HepG2 (cell line): ENCODE data around the gene SLX4. TPM values are rescaled to one million over a fixed set of nuclear protein-coding genes. Genes with fewer than 3 reads are reported as not detected.

Experiments
- AFF4 ChIP-seq: sonication (generic); formaldehyde crosslinking; IDR thresholded peaks from 2 replicates; pipeline ENCODE4 v1.4.0; 2020; ENCODE audit warnings: missing genetic modification reagents
- AKAP8 ChIP-seq: sonication (generic); formaldehyde crosslinking; IDR thresholded peaks from 2 replicates; pipeline ENCODE4 v1.5.1; 2020; ENCODE audit warnings: mild to moderate bottlenecking, missing genetic modification reagents
- GLI4 ChIP-seq: sonication (generic); formaldehyde crosslinking; IDR thresholded peaks from 2 replicates; pipeline ENCODE4 v1.5.1; 2020; ENCODE audit warnings: missing genetic modification reagents, mild to moderate bottlenecking, moderate library complexity, borderline replicate concordance
- HMGXB3 ChIP-seq: sonication (generic); formaldehyde crosslinking; IDR thresholded peaks from 2 replicates; pipeline ENCODE4 v1.4.0; 2020; ENCODE audit warnings: missing genetic modification reagents, borderline replicate concordance
- ISX ChIP-seq: sonication (generic); formaldehyde crosslinking; conservative IDR thresholded peaks from 2 replicates; pipeline ENCODE4 v1.5.0; 2020; ENCODE audit warnings: missing genetic modification reagents
- MAZ ChIP-seq, 2 experiments: sonication (generic) in 1 of 2; formaldehyde crosslinking in 1 of 2; IDR thresholded peaks; 2 replicates each; pipeline versions ENCODE4 v1.5.0 to v1.6.1; 2012 to 2020; ENCODE audit warnings: low read depth in 2 of 2, mild to moderate bottlenecking in 2 of 2, borderline replicate concordance in 1 of 2, improper control_type of control experiment in 1 of 2, low read length in 1 of 2, missing genetic modification reagents in 1 of 2, moderate library complexity in 1 of 2
- ZGPAT ChIP-seq: IDR thresholded peaks from 2 replicates; pipeline ENCODE4 v1.6.1; 2016; ENCODE audit warnings: mild to moderate bottlenecking
- ZNF574 ChIP-seq: sonication (generic); formaldehyde crosslinking; IDR thresholded peaks from 2 replicates; pipeline ENCODE4 v1.4.0; 2020; ENCODE audit warnings: missing genetic modification reagents
- ZNF704 ChIP-seq: sonication (generic); formaldehyde crosslinking; IDR thresholded peaks from 2 replicates; pipeline ENCODE4 v1.8.1; 2023; ENCODE audit warnings: mild to moderate bottlenecking, inconsistent platforms, moderate library complexity, missing genetic modification reagents, borderline replicate concordance
- polyA plus RNA-seq, 8 experiments: library from polyadenylated mRNA; depleted of rRNA in 3 of 8; stranded (reverse) in 7 of 8; unstranded in 1 of 8; fragments of >200 nt; fragmentation: Illumina TruSeq in 4 of 8; extraction: Trizol in 4 of 8; gene quantifications; 2 replicates each; pipeline versions ENCODE4 v1.2.1 to v1.2.3, GENCODE V29; 2011 to 2016; ENCODE audit warnings: low read depth in 4 of 8, missing spikeins in 1 of 8, mixed read lengths in 1 of 8; ENCODE audit not compliant: insufficient read depth in 1 of 8
- total RNA-seq, 5 experiments: library from RNA; depleted of rRNA; stranded (reverse); fragments of >200 nt; fragmentation: Illumina TruSeq; extraction: Trizol; gene quantifications; 2 replicates each; pipeline ENCODE4 v1.2.3, GENCODE V29; 2016; ENCODE audit warnings: low read depth in 1 of 5

The SLX4 gene
- total and polyA plus RNA-seq, 2 of the 13 experiments (the other 11 are each of a cell fraction or from before 2014, with no cell fraction given) = 1.1 to 3.6 TPM

- TF ChIP-seq ZNF574 (peak; percentile 62), AKAP8 (CRISPR knock-in tag) (no peak), ZGPAT (CRISPR knock-in tag) (peak; percentile 33; the same call in 1 of the 2 replicates), ISX (CRISPR knock-in tag) (no peak), GLI4 (CRISPR knock-in tag) (no peak), MAZ (IDR thresholded peaks at IDR 0.05; ENCODE audit: borderline replicate concordance, low read depth, low read length) (peak; percentile 73; the same call in 1 of the 2 replicates), MAZ (CRISPR knock-in tag; IDR thresholded peaks at IDR 0.05; ENCODE audit: low read depth) (0 out of 2 replicates have a peak, but pooled peaks have one; percentile 56), ZNF704 (0 out of 2 replicates have a peak, but pooled peaks have one; percentile 18), HMGXB3 (CRISPR knock-in tag) (no peak), AFF4 (no peak)
Observed at GRCh38 chr16:3611146-3611975, at the start of gene SLX4 (continued).
